ENCODE results near the gene TFRC. TPM values are rescaled to one million over a fixed set of nuclear protein-coding genes. Genes with fewer than 3 reads are reported as not detected.

Gene TFRC
- total RNA-seq, 1 experiment from 2014 or later: 261 TPM

DNA sequence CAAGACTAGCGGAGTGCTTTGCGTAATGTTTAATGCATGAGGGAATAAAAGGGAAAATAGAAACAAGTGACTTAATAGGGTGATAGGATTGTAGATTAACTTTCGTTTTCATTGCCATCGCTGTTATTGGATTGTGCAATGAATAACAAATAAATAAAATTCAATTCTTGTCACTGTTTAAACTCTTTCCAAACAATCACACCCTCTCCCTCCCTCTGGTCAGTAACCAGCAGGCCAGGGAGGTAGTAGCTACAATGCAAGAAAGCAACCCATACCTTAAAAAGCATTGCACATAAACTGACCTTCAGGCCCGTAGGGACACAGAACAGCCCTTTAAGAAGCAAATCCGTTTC is 705 bp upstream of the TFRC start:
- peaks cover 9 to 26% of the 10 kb centered on the region in 2 experiments; a peak in 3 of 4 replicates for H3K4me1 ChIP-seq (ENCODE audit: control insufficient read depth in 1 of 2, insufficient read depth in 2 of 2, low read length in 2 of 2)
- DNase-seq (ENCODE audit: low read depth, low spot score): no peak
- CTCF ChIA-PET: no interaction called here
- no peak overlapping the region for H2AFZ ChIP-seq (ENCODE audit: low read depth, low read length, poor library complexity, severe bottlenecking)
- peaks cover 17% of the 10 kb centered on the region; the same call in 1 of the 2 replicates for H4K20me1 ChIP-seq (ENCODE audit: insufficient read depth)
- no peaks in the 10 kb centered on the region for H3K9me2 ChIP-seq (ENCODE audit: insufficient read depth)
- peak overlapping the region; percentile 86 for H3K4me2 ChIP-seq (ENCODE audit: low read length)
- RAD21 ChIA-PET (ENCODE audit: low non-redundant PET in 1 of 2, low total read pairs in 2 of 2, uncharacterized antibody in 2 of 2, unreplicated experiment in 2 of 2): no interaction called here
- no peak for TF ChIP-seq RAD21 (IDR thresholded peaks at IDR 0.05; ENCODE audit: low read depth)
- TF ChIP-seq JUND (IDR thresholded peaks at IDR 0.05): 0 out of 2 replicates have a peak, but pooled peaks have one; percentile 9
- H3K27me3 ChIP-seq (ENCODE audit: insufficient read depth, low read length): no peaks in the 10 kb centered on the region
- no peak for ATAC-seq
- no peaks in the 10 kb centered on the region; a peak in 1 of 4 replicates for H3K36me3 ChIP-seq (ENCODE audit: control insufficient read depth in 1 of 2, insufficient read depth in 2 of 2, low read length in 2 of 2)
- H3K9me3 ChIP-seq (ENCODE audit: control insufficient read depth in 1 of 2, insufficient read depth in 1 of 2, low read depth in 1 of 2, low read length in 2 of 2): no peaks in the 10 kb centered on the region
- intact Hi-C loops (cut with micrococcal nuclease): no loop called here
- no TSS peak for BruUV-seq (replicated peaks)
- H3K9ac ChIP-seq (ENCODE audit: low read length): no peak overlapping the region
- no peak overlapping the region for H3K27ac ChIP-seq (ENCODE audit: low read depth, low read length)
- POLR2A ChIA-PET: no interaction called here
- H3K79me2 ChIP-seq (ENCODE audit: insufficient read depth, low read length): peaks cover 44% of the 10 kb centered on the region
- peak overlapping the region in 1 of 2 experiments; percentile 86; a peak in 2 of 4 replicates for H3K4me3 ChIP-seq (replicated peaks in 1 of 2; ENCODE audit: low read depth in 1 of 2, low read length in 2 of 2)

DNA sequence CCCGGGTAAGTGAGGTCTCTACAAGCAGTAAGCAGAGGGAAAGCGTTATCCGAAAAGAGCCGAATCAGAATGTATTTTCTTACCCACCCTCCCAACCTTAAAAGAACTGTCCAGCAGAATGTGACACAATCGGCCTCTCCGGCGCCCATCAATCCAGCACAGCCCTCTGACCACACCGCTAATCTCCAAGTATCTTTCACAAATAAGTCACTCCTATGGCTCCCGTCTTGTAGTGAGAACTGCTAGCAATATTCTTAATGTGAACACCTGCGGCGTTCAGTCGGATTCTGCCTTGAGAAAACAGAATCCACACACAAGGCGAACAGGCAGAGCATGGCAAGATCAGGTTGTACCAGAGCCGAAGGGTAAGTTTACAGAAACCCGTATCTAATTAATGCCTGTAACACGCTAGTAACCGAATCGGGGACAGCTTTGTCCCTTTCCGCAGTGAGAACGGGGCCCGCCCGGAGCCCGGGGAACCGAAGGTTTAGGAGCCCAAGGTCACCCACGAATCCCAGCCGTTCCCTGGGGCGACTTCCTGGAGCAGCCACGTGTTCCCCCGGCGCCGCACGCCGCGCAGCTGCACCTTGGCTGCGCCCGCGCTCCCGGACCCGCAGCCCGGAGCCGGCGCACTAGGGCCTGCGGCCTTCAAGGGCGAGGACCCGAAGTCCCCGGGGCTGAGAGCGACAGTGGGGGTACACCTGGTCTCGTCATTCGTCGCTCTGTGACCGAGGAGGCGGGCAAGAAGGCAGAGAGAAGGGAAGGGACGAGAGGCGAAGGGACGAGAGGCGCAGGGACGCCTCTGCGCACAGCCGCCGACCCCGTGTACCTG is 672 bp downstream of the TFRC start:
- TF ChIP-seq, protein P1, sequence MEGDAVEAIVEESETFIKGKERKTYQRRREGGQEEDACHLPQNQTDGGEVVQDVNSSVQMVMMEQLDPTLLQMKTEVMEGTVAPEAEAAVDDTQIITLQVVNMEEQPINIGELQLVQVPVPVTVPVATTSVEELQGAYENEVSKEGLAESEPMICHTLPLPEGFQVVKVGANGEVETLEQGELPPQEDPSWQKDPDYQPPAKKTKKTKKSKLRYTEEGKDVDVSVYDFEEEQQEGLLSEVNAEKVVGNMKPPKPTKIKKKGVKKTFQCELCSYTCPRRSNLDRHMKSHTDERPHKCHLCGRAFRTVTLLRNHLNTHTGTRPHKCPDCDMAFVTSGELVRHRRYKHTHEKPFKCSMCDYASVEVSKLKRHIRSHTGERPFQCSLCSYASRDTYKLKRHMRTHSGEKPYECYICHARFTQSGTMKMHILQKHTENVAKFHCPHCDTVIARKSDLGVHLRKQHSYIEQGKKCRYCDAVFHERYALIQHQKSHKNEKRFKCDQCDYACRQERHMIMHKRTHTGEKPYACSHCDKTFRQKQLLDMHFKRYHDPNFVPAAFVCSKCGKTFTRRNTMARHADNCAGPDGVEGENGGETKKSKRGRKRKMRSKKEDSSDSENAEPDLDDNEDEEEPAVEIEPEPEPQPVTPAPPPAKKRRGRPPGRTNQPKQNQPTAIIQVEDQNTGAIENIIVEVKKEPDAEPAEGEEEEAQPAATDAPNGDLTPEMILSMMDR (IDR thresholded peaks at IDR 0.05 in 2 of 3, conservative IDR thresholded peaks at IDR 0.05 in 1 of 3; ENCODE audit: borderline replicate concordance in 1 of 3, insufficient read depth in 1 of 3, low read depth in 2 of 3, low read length in 2 of 3): no peak
- TF ChIP-seq, protein P2, sequence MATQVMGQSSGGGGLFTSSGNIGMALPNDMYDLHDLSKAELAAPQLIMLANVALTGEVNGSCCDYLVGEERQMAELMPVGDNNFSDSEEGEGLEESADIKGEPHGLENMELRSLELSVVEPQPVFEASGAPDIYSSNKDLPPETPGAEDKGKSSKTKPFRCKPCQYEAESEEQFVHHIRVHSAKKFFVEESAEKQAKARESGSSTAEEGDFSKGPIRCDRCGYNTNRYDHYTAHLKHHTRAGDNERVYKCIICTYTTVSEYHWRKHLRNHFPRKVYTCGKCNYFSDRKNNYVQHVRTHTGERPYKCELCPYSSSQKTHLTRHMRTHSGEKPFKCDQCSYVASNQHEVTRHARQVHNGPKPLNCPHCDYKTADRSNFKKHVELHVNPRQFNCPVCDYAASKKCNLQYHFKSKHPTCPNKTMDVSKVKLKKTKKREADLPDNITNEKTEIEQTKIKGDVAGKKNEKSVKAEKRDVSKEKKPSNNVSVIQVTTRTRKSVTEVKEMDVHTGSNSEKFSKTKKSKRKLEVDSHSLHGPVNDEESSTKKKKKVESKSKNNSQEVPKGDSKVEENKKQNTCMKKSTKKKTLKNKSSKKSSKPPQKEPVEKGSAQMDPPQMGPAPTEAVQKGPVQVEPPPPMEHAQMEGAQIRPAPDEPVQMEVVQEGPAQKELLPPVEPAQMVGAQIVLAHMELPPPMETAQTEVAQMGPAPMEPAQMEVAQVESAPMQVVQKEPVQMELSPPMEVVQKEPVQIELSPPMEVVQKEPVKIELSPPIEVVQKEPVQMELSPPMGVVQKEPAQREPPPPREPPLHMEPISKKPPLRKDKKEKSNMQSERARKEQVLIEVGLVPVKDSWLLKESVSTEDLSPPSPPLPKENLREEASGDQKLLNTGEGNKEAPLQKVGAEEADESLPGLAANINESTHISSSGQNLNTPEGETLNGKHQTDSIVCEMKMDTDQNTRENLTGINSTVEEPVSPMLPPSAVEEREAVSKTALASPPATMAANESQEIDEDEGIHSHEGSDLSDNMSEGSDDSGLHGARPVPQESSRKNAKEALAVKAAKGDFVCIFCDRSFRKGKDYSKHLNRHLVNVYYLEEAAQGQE (IDR thresholded peaks at IDR 0.05; ENCODE audit: low read depth): peak; percentile 36; the same call in 1 of the 2 replicates
- TF ChIP-seq, protein P3, sequence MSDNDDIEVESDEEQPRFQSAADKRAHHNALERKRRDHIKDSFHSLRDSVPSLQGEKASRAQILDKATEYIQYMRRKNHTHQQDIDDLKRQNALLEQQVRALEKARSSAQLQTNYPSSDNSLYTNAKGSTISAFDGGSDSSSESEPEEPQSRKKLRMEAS (IDR thresholded peaks at IDR 0.05): peak; percentile 94
- TF ChIP-seq CEBPB (IDR thresholded peaks at IDR 0.05; ENCODE audit: low read depth) (no peak), EGR1 (IDR thresholded peaks at IDR 0.05; ENCODE audit: low read depth) (no peak), SIN3A (IDR thresholded peaks at IDR 0.05; ENCODE audit: low read depth) (no peak; the same call in 1 of the 2 replicates), YY1 (IDR thresholded peaks at IDR 0.05; ENCODE audit: extremely low read depth, insufficient replicate concordance, low read depth, low read length) (no peak), TCF7L2 (IDR thresholded peaks at IDR 0.05; ENCODE audit: borderline replicate concordance, extremely low read depth, insufficient read depth, insufficient read length) (peak; percentile 6)
- ChIA-PET RAD21 (ENCODE audit: low non-redundant PET in 1 of 2, low total read pairs in 2 of 2, uncharacterized antibody in 2 of 2, unreplicated experiment in 2 of 2) (no interaction called here), CTCF (no interaction called here), POLR2A (no interaction called here)
- intact Hi-C loops (cut with micrococcal nuclease): no loop called here
- Histone ChIP-seq H3K4me2 (ENCODE audit: low read length) (peak overlapping the region; percentile 86), H3K4me1 (ENCODE audit: control insufficient read depth in 1 of 2, insufficient read depth in 2 of 2, low read length in 2 of 2) (peaks cover 9 to 26% of the 10 kb centered on the region in 2 experiments; a peak in 3 of 4 replicates), H3K27me3 (ENCODE audit: insufficient read depth, low read length) (no peaks in the 10 kb centered on the region), H3K79me2 (ENCODE audit: insufficient read depth, low read length) (peaks cover 57% of the 10 kb centered on the region), H2AFZ (ENCODE audit: low read depth, low read length, poor library complexity, severe bottlenecking) (no peak overlapping the region), H3K4me3 (replicated peaks in 1 of 2; ENCODE audit: low read depth in 1 of 2, low read length in 2 of 2) (peak overlapping the region; percentile 84 to 86), H4K20me1 (ENCODE audit: insufficient read depth) (peaks cover 23% of the 10 kb centered on the region), H3K9me2 (ENCODE audit: insufficient read depth) (no peaks in the 10 kb centered on the region), H3K36me3 (ENCODE audit: control insufficient read depth in 1 of 2, insufficient read depth in 2 of 2, low read length in 2 of 2) (peaks cover 0 to 3% of the 10 kb centered on the region in 2 experiments; a peak in 2 of 4 replicates), H3K9ac (ENCODE audit: low read length) (peak overlapping the region; percentile 99), H3K9me3 (ENCODE audit: control insufficient read depth in 1 of 2, insufficient read depth in 1 of 2, low read depth in 1 of 2, low read length in 2 of 2) (no peaks in the 10 kb centered on the region), H3K27ac (ENCODE audit: low read depth, low read length) (peak overlapping the region; percentile 95)
- DNase-seq (ENCODE audit: low read depth, low spot score): no peak
- ATAC-seq: peak; percentile 54
- no TSS peak for BruUV-seq (replicated peaks)
